IMR-90 (cell line): ENCODE data around the gene KCNK3.

Source experiments
- BHLHE40 ChIP-seq: fragments of 150-350 bp; IDR thresholded peaks from 2 replicates; pipeline ENCODE4 v1.6.1; 2016; ENCODE audit warnings: mild to moderate bottlenecking, low read depth, low read length
- CTCF ChIP-seq: conservative IDR thresholded peaks from 2 replicates; pipeline ENCODE4 v1.5.1; 2012; ENCODE audit warnings: mild to moderate bottlenecking, low read depth, low read length, improper control_type of control experiment
- MAZ ChIP-seq: IDR thresholded peaks from 2 replicates; pipeline ENCODE4 v1.6.1; 2012; ENCODE audit warnings: low read depth, mild to moderate bottlenecking, low read length, improper control_type of control experiment, moderate library complexity, borderline replicate concordance
- MXI1 ChIP-seq: IDR thresholded peaks from 2 replicates; pipeline ENCODE4 v1.6.1; 2012; ENCODE audit warnings: low read depth, mild to moderate bottlenecking, low read length, moderate library complexity, borderline replicate concordance
- NFE2L2 ChIP-seq: fragments of 150-350 bp; IDR thresholded peaks from 2 replicates; pipeline ENCODE4 v1.6.1; 2016; ENCODE audit warnings: low read depth, mild to moderate bottlenecking, low read length
- POLR2A ChIP-seq: IDR thresholded peaks from 2 replicates; pipeline ENCODE4 v1.6.1; 2012; ENCODE audit warnings: mild to moderate bottlenecking, low read depth, low read length
- RAD21 ChIP-seq: IDR thresholded peaks from 2 replicates; pipeline ENCODE4 v1.6.1; 2012; ENCODE audit warnings: low read length, improper control_type of control experiment
- RCOR1 ChIP-seq: IDR thresholded peaks from 2 replicates; pipeline ENCODE4 v1.6.1; 2012; ENCODE audit warnings: mild to moderate bottlenecking, low read length, improper control_type of control experiment; ENCODE audit not compliant: insufficient replicate concordance
- RFX5 ChIP-seq: IDR thresholded peaks from 2 replicates; pipeline ENCODE4 v1.8.0; 2012; ENCODE audit warnings: low read depth, mild to moderate bottlenecking, low read length, moderate library complexity
- SMC3 ChIP-seq: fragments of 150-350 bp; IDR thresholded peaks from 2 replicates; pipeline ENCODE4 v1.6.1; 2016; ENCODE audit warnings: low read depth, mild to moderate bottlenecking, antibody characterized with exemption, low read length, moderate library complexity
- TF ChIP-seq, protein P1 (sequence below): fragments of 150-350 bp; IDR thresholded peaks from 2 replicates; pipeline ENCODE4 v1.6.1; 2016; ENCODE audit warnings: low read depth, mild to moderate bottlenecking, low read length, moderate library complexity, borderline replicate concordance
- TF ChIP-seq, protein P2 (sequence below): fragments of 150-350 bp; IDR thresholded peaks from 2 replicates; pipeline ENCODE4 v1.6.1; 2017; ENCODE audit warnings: mild to moderate bottlenecking, antibody characterized with exemption, low read length, low read depth

DNA sequence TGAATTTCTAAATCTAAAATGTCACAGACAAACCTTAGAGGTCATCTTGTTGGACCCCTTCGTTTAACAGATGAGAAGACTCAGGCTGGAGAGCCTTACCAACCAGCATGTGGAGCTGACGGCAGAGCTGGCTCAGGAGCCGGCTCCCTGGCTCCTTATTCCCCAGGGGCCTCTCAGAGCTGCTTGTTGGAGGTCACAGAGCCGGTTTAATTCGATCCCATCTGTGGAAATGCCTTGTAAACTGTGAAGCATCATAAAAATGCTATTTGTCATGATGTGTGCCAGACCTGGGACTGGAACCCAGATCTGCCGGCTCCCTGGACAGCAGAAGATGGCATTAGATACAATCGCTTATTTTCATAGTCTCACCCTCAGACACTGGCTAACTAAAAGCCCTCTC lies 43.2 kb upstream of the KCNK3 start:
- TF ChIP-seq CTCF: no peak
- no peak for TF ChIP-seq POLR2A
- no peak for TF ChIP-seq SMC3
- TF ChIP-seq, protein P1, sequence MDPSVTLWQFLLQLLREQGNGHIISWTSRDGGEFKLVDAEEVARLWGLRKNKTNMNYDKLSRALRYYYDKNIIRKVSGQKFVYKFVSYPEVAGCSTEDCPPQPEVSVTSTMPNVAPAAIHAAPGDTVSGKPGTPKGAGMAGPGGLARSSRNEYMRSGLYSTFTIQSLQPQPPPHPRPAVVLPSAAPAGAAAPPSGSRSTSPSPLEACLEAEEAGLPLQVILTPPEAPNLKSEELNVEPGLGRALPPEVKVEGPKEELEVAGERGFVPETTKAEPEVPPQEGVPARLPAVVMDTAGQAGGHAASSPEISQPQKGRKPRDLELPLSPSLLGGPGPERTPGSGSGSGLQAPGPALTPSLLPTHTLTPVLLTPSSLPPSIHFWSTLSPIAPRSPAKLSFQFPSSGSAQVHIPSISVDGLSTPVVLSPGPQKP: no peak
- no peak for TF ChIP-seq NFE2L2
- TF ChIP-seq, protein P2, sequence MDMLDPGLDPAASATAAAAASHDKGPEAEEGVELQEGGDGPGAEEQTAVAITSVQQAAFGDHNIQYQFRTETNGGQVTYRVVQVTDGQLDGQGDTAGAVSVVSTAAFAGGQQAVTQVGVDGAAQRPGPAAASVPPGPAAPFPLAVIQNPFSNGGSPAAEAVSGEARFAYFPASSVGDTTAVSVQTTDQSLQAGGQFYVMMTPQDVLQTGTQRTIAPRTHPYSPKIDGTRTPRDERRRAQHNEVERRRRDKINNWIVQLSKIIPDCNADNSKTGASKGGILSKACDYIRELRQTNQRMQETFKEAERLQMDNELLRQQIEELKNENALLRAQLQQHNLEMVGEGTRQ: no peak
- no peak for TF ChIP-seq RAD21
- TF ChIP-seq RFX5: no peak
- no peak for TF ChIP-seq MAZ
- TF ChIP-seq RCOR1: no peak
- no peak for TF ChIP-seq MXI1
- no peak for TF ChIP-seq BHLHE40
